ENCODE results near the gene ANGPTL4. TPM values are rescaled to one million over a fixed set of nuclear protein-coding genes. Genes with fewer than 3 reads are reported as not detected.

The ANGPTL4 gene
- total and polyA plus RNA-seq, 2 of the 13 experiments (the other 11 are each of a cell fraction or from before 2014, with no cell fraction given), result 0.80 to 21.7 TPM

DNA sequence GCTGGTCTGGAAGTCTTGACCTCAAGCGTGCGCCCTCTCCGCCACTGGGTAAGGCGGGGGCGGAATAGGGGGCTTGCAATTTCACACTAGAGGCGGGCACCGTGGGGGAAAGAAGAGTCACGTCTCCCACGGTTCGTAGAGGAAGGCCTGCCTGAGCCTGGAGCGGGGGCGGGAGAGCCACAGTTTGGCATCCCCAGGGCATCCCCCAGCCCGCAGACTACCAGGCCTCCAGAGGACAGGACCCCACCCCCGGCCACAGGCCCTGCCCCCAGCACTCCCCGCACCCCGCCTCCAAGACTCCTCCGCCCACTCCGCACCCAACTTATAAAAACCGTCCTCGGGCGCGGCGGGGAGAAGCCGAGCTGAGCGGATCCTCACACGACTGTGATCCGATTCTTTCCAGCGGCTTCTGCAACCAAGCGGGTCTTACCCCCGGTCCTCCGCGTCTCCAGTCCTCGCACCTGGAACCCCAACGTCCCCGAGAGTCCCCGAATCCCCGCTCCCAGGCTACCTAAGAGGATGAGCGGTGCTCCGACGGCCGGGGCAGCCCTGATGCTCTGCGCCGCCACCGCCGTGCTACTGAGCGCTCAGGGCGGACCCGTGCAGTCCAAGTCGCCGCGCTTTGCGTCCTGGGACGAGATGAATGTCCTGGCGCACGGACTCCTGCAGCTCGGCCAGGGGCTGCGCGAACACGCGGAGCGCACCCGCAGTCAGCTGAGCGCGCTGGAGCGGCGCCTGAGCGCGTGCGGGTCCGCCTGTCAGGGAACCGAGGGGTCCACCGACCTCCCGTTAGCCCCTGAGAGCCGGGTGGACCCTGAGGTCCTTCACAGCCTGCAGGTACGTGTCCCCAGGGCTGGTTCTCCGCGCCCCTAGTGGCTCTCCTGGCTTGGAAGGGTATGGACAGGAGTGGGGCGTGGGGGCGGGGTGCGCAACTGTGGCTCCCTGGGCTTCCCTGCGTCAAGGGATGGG, at the start of gene ANGPTL4 (continued):
- TF ChIP-seq, protein P1, sequence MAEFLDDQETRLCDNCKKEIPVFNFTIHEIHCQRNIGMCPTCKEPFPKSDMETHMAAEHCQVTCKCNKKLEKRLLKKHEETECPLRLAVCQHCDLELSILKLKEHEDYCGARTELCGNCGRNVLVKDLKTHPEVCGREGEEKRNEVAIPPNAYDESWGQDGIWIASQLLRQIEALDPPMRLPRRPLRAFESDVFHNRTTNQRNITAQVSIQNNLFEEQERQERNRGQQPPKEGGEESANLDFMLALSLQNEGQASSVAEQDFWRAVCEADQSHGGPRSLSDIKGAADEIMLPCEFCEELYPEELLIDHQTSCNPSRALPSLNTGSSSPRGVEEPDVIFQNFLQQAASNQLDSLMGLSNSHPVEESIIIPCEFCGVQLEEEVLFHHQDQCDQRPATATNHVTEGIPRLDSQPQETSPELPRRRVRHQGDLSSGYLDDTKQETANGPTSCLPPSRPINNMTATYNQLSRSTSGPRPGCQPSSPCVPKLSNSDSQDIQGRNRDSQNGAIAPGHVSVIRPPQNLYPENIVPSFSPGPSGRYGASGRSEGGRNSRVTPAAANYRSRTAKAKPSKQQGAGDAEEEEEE (CRISPR knock-in tag; IDR thresholded peaks at IDR 0.05; ENCODE audit: borderline replicate concordance), result no peak
- peak; percentile 79 for TF ChIP-seq AGO1 (IDR thresholded peaks at IDR 0.05; ENCODE audit: low read depth, low read length, poor library complexity, severe bottlenecking)
- TF ChIP-seq MAF1 (CRISPR knock-in tag; IDR thresholded peaks at IDR 0.05; ENCODE audit: borderline replicate concordance), result no peak
- TF ChIP-seq ATAD3A (CRISPR knock-in tag; IDR thresholded peaks at IDR 0.05), result no peak
- peak; percentile 72 for TF ChIP-seq ZSCAN21 (CRISPR knock-in tag; IDR thresholded peaks at IDR 0.05; ENCODE audit: borderline replicate concordance)
- TF ChIP-seq MIXL1 (CRISPR knock-in tag; IDR thresholded peaks at IDR 0.05), result no peak
- no peak for TF ChIP-seq EP300 (IDR thresholded peaks at IDR 0.05; ENCODE audit: low read depth in 2 of 2, low read length in 2 of 2)
- no peak for TF ChIP-seq EP300 (CRISPR knock-in tag; IDR thresholded peaks at IDR 0.05; ENCODE audit: borderline replicate concordance)
- TF ChIP-seq MYC (CRISPR knock-in tag; IDR thresholded peaks at IDR 0.05; ENCODE audit: borderline replicate concordance), result peak; percentile 23; the same call in 1 of the 2 replicates
- TF ChIP-seq ARNT2 (CRISPR knock-in tag; IDR thresholded peaks at IDR 0.05; ENCODE audit: low read depth), result peak; percentile 61; the same call in 1 of the 2 replicates
- TF ChIP-seq, protein P2, sequence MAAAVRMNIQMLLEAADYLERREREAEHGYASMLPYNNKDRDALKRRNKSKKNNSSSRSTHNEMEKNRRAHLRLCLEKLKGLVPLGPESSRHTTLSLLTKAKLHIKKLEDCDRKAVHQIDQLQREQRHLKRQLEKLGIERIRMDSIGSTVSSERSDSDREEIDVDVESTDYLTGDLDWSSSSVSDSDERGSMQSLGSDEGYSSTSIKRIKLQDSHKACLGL (CRISPR knock-in tag; IDR thresholded peaks at IDR 0.05), result no peak; the same call in 1 of the 2 replicates
- TF ChIP-seq AGO2 (optimal IDR thresholded peaks at IDR 0.05; ENCODE audit: low read depth, low read length), result peak; percentile 80
- TF ChIP-seq ZNF432 (CRISPR knock-in tag; IDR thresholded peaks at IDR 0.05; ENCODE audit: borderline replicate concordance), result no peak
- no peak for TF ChIP-seq NCOA1 (CRISPR knock-in tag; IDR thresholded peaks at IDR 0.05)
- TF ChIP-seq, protein P3, sequence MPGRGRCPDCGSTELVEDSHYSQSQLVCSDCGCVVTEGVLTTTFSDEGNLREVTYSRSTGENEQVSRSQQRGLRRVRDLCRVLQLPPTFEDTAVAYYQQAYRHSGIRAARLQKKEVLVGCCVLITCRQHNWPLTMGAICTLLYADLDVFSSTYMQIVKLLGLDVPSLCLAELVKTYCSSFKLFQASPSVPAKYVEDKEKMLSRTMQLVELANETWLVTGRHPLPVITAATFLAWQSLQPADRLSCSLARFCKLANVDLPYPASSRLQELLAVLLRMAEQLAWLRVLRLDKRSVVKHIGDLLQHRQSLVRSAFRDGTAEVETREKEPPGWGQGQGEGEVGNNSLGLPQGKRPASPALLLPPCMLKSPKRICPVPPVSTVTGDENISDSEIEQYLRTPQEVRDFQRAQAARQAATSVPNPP (CRISPR knock-in tag; IDR thresholded peaks at IDR 0.05), result no peak
- no peak; the same call in 1 of the 2 replicates for TF ChIP-seq RXRB (CRISPR knock-in tag; IDR thresholded peaks at IDR 0.05; ENCODE audit: borderline replicate concordance)
- no peak for TF ChIP-seq TEAD2 (CRISPR knock-in tag; IDR thresholded peaks at IDR 0.05)
- TF ChIP-seq, protein P4, sequence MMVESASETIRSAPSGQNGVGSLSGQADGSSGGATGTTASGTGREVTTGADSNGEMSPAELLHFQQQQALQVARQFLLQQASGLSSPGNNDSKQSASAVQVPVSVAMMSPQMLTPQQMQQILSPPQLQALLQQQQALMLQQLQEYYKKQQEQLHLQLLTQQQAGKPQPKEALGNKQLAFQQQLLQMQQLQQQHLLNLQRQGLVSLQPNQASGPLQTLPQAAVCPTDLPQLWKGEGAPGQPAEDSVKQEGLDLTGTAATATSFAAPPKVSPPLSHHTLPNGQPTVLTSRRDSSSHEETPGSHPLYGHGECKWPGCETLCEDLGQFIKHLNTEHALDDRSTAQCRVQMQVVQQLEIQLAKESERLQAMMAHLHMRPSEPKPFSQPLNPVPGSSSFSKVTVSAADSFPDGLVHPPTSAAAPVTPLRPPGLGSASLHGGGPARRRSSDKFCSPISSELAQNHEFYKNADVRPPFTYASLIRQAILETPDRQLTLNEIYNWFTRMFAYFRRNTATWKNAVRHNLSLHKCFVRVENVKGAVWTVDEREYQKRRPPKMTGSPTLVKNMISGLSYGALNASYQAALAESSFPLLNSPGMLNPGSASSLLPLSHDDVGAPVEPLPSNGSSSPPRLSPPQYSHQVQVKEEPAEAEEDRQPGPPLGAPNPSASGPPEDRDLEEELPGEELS (CRISPR knock-in tag; IDR thresholded peaks at IDR 0.05), result peak; percentile 29; the same call in 1 of the 2 replicates
- no peak for TF ChIP-seq PHF5A (CRISPR knock-in tag; IDR thresholded peaks at IDR 0.05; ENCODE audit: low read depth, unreplicated experiment)
- 0 out of 2 replicates have a peak, but pooled peaks have one; percentile 26 for TF ChIP-seq ZNF160 (CRISPR knock-in tag; IDR thresholded peaks at IDR 0.05)
- TF ChIP-seq, protein P5, sequence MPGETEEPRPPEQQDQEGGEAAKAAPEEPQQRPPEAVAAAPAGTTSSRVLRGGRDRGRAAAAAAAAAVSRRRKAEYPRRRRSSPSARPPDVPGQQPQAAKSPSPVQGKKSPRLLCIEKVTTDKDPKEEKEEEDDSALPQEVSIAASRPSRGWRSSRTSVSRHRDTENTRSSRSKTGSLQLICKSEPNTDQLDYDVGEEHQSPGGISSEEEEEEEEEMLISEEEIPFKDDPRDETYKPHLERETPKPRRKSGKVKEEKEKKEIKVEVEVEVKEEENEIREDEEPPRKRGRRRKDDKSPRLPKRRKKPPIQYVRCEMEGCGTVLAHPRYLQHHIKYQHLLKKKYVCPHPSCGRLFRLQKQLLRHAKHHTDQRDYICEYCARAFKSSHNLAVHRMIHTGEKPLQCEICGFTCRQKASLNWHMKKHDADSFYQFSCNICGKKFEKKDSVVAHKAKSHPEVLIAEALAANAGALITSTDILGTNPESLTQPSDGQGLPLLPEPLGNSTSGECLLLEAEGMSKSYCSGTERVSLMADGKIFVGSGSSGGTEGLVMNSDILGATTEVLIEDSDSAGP (CRISPR knock-in tag; IDR thresholded peaks at IDR 0.05; ENCODE audit: borderline replicate concordance), result peak; percentile 71
